OCI-LY7 (cell line): ENCODE results near the gene ZC2HC1B. TPM values are rescaled to one million over a fixed set of nuclear protein-coding genes. Genes with fewer than 3 reads are reported as not detected.

Source experiments
- BruUV-seq: library from RNA; stranded (reverse); fragments of 400-500 nt; replicated peaks from 2 replicates; lab custom pipeline; 2021; lab: Mats Ljungman, UMichigan
- CTCF ChIA-PET: fragments of 300-600 bp; sonication (Branson Sonifier 250); formaldehyde crosslinking; loops from one replicate; lab custom pipeline; 2022; ENCODE audit warnings: antibody characterized with exemption; ENCODE audit not compliant: unreplicated experiment; lab: Charles Lee
- POLR2A ChIA-PET: fragments of 300-600 bp; sonication (Branson Sonifier 250); formaldehyde crosslinking; loops from one replicate; lab custom pipeline; 2022; ENCODE audit warnings: antibody characterized with exemption; lab: Charles Lee
- DNase-seq: peaks from one replicate; pipeline ENCODE4 v3.0.0-alpha.2; 2015; ENCODE audit warnings: low spot score
- H2AFZ ChIP-seq: fragments of 200-600 bp; sonication (generic), shearing (Covaris generic); 2 replicates; pipeline ENCODE4 v1.6.1; 2014; ENCODE audit warnings: mild to moderate bottlenecking, antibody characterized with exemption, low read length, moderate library complexity
- H3K27ac ChIP-seq: fragments of 200-600 bp; sonication (generic); 2 replicates; pipeline ENCODE4 v1.5.1; 2014; ENCODE audit warnings: mixed run types, low read depth, mild to moderate bottlenecking, moderate library complexity, low read length, inconsistent platforms; ENCODE audit not compliant: poor library complexity, severe bottlenecking
- H3K36me3 ChIP-seq: fragments of 200-600 bp; sonication (generic); 2 replicates; pipeline ENCODE4 v1.6.1; 2014; ENCODE audit warnings: mild to moderate bottlenecking, antibody characterized with exemption, low read length, moderate library complexity, mixed read lengths; ENCODE audit not compliant: insufficient read depth
- H3K4me1 ChIP-seq: fragments of 200-600 bp; sonication (generic); 2 replicates; pipeline ENCODE4 v1.5.1; 2014; ENCODE audit warnings: mild to moderate bottlenecking, low read length; ENCODE audit not compliant: insufficient read depth, poor library complexity, severe bottlenecking
- H3K4me2 ChIP-seq: fragments of 200-600 bp; sonication (generic); 2 replicates; pipeline ENCODE4 v1.6.1; 2014; ENCODE audit warnings: mild to moderate bottlenecking, low read length
- H3K4me3 ChIP-seq: fragments of 200-600 bp; sonication (generic); 2 replicates; pipeline ENCODE4 v1.5.1; 2014; ENCODE audit warnings: mild to moderate bottlenecking, low read depth, low read length; ENCODE audit not compliant: poor library complexity, severe bottlenecking
- H3K79me2 ChIP-seq: fragments of 200-600 bp; sonication (generic); 2 replicates; pipeline ENCODE4 v1.6.1; 2016; ENCODE audit warnings: low read depth, mild to moderate bottlenecking, low read length, moderate library complexity, mixed read lengths; ENCODE audit not compliant: insufficient read depth
- H3K9me2 ChIP-seq: fragments of 200-600 bp; sonication (generic); 2 replicates; pipeline ENCODE4 v1.6.1; 2016; ENCODE audit warnings: mild to moderate bottlenecking, low read length, mixed read lengths; ENCODE audit not compliant: insufficient read depth
- H3K9me3 ChIP-seq: fragments of 200-600 bp; sonication (generic); 2 replicates; pipeline ENCODE4 v1.6.1; 2014; ENCODE audit warnings: mild to moderate bottlenecking, mixed run types, low read length, mixed read lengths
- H4K20me1 ChIP-seq: fragments of 200-600 bp; sonication (generic); 2 replicates; pipeline ENCODE4 v1.6.1; 2014; ENCODE audit warnings: mild to moderate bottlenecking, antibody characterized with exemption, low read length, moderate library complexity, mixed read lengths; ENCODE audit not compliant: insufficient read depth
- EZH2phosphoT487 ChIP-seq: fragments of 200-600 bp; sonication (generic); IDR thresholded peaks from 2 replicates; pipeline ENCODE4 v1.6.1; 2018; ENCODE audit warnings: low read depth, borderline replicate concordance, mild to moderate bottlenecking, mixed run types, antibody characterized with exemption, low read length, moderate library complexity, mixed read lengths
- intact Hi-C: fragments of 100-400 bp; cut with micrococcal nuclease; formaldehyde crosslinking; loops from one replicate; pipeline ENCODE4 v1.10.0; 2022; ENCODE audit not compliant: unreplicated experiment
- total RNA-seq, 2 experiments: library from RNA; depleted of rRNA in 1 of 2; stranded (reverse); fragments of >200 nt in 1 of 2; shearing (Covaris generic) in 1 of 2; gene quantifications; 2 replicates each; pipeline ENCODE4 v1.2.3, GENCODE V29; 2014 to 2022
- TF ChIP-seq, protein P1 (sequence below): fragments of 200-600 bp; sonication (generic); conservative IDR thresholded peaks from 2 replicates; pipeline ENCODE4 v1.5.1; 2014; ENCODE audit warnings: mild to moderate bottlenecking, antibody characterized with exemption, low read length, moderate library complexity, mixed read lengths

ZC2HC1B gene
- total RNA-seq, 2 experiments from 2014 or later: not detected

DNA sequence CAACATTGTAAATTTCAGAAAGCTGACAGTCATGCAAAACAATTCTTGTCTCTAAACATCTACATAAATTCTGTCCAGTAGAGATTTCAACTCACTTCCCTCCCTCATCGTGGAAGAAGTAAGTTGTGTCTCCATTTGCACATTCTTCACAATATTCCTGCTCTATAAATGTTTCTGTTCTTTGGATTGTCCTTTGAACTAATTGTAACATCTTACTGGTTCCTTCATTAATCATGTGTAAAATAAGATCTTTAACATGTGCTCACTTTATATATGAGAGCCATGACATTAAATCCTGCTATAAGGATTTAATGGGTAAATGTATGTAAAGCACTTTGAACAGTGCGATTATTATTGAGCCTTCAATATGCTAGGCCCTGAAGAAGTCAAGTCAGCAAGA is 28.1 kb upstream of the ZC2HC1B start:
- POLR2A ChIA-PET: interaction anchor here (0.6 to 1.0 kb wide), 2 partner anchors 9 to 13 kb away, joined by 3 to 5 read pairs; no protein-coding TSS in a partner anchor
- H3K9me2 ChIP-seq: no peaks in the 10 kb centered on the region
- no peak overlapping the region for H3K4me3 ChIP-seq
- H3K4me1 ChIP-seq: no peaks in the 10 kb centered on the region
- no peak overlapping the region for H2AFZ ChIP-seq
- CTCF ChIA-PET: no interaction called here
- no peaks in the 10 kb centered on the region for H3K36me3 ChIP-seq
- no peak overlapping the region for H3K4me2 ChIP-seq
- TF ChIP-seq, protein P1, sequence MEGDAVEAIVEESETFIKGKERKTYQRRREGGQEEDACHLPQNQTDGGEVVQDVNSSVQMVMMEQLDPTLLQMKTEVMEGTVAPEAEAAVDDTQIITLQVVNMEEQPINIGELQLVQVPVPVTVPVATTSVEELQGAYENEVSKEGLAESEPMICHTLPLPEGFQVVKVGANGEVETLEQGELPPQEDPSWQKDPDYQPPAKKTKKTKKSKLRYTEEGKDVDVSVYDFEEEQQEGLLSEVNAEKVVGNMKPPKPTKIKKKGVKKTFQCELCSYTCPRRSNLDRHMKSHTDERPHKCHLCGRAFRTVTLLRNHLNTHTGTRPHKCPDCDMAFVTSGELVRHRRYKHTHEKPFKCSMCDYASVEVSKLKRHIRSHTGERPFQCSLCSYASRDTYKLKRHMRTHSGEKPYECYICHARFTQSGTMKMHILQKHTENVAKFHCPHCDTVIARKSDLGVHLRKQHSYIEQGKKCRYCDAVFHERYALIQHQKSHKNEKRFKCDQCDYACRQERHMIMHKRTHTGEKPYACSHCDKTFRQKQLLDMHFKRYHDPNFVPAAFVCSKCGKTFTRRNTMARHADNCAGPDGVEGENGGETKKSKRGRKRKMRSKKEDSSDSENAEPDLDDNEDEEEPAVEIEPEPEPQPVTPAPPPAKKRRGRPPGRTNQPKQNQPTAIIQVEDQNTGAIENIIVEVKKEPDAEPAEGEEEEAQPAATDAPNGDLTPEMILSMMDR: no peak
- DNase-seq: no peak
- intact Hi-C loops: no loop called here
- H3K27ac ChIP-seq: no peak overlapping the region
- BruUV-seq: no TSS peak
- no peaks in the 10 kb centered on the region for H3K9me3 ChIP-seq
- H4K20me1 ChIP-seq: no peaks in the 10 kb centered on the region
- H3K79me2 ChIP-seq: no peaks in the 10 kb centered on the region

DNA sequence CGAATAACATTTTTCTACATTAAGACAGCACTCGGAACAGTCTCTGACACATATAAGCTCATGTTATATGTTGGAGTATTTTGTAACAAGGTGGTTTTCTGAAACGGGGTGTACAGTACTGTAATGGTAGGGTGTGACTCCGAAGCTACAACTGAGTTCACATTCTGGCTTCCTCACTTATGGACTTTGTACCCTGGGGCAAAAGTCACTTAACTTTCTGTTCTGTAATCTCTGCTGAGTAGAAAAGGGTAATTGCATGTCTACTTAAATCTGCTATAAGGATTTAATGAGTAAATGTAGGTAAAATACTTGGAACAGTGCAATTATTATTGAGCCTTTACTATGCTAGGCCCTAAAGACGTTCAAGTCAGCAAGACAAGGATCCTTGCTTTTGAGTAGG is 25.9 kb upstream of the ZC2HC1B start:
- no TSS peak for BruUV-seq

DNA sequence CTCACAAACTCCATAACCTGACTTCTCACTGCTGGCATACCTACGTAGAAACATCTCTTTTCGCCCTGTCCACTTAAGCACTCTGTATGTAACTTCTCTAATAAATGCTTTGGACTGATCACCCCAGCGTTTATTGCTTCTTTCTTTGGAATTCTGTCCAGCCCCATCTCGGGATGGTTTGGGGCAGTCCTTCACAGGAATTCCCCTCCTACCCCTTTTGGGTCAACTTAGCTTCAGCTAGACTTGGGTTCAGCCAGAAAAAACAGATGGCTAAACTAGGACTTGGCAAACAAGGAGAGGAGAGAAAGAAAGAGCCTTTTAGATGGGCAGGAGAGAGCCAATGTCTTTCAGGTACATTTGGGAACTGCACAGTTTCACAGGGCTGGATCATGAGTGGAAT is 25.1 kb upstream of the ZC2HC1B start:
- intact Hi-C loops: no loop called here

More for the DNA sequence above, 25.9 kb upstream of the ZC2HC1B start:
- Histone ChIP-seq H3K4me2 (no peak overlapping the region), H3K9me2 (no peaks in the 10 kb centered on the region), H3K27ac (no peak overlapping the region), H2AFZ (no peak overlapping the region), H4K20me1 (no peaks in the 10 kb centered on the region), H3K4me3 (no peak overlapping the region), H3K4me1 (peaks cover 4% of the 10 kb centered on the region), H3K9me3 (no peaks in the 10 kb centered on the region), H3K36me3 (no peaks in the 10 kb centered on the region), H3K79me2 (peaks cover 2% of the 10 kb centered on the region)
- intact Hi-C loops: no loop called here
- no peak for TF ChIP-seq EZH2phosphoT487
- TF ChIP-seq, protein P1: no peak
- ChIA-PET POLR2A (no interaction called here), CTCF (no interaction called here)
- DNase-seq: no peak

More for the DNA sequence above, 25.1 kb upstream of the ZC2HC1B start:
- CTCF ChIA-PET: no interaction called here
- H3K36me3 ChIP-seq: no peaks in the 10 kb centered on the region
- no peaks in the 10 kb centered on the region for H3K9me2 ChIP-seq
- no peak overlapping the region for H3K27ac ChIP-seq
- TF ChIP-seq EZH2phosphoT487: no peak
- TF ChIP-seq, protein P1: no peak
- H3K9me3 ChIP-seq: no peaks in the 10 kb centered on the region
- H3K4me1 ChIP-seq: peaks cover 5% of the 10 kb centered on the region
- peaks cover 10% of the 10 kb centered on the region for H3K79me2 ChIP-seq
- H3K4me2 ChIP-seq: no peak overlapping the region
- no peaks in the 10 kb centered on the region for H4K20me1 ChIP-seq
- no TSS peak for BruUV-seq
- no peak for DNase-seq
- H2AFZ ChIP-seq: no peak overlapping the region
- H3K4me3 ChIP-seq: no peak overlapping the region
- POLR2A ChIA-PET: no interaction called here
